ENCODE results near the gene NAT14. TPM values are rescaled to one million over a fixed set of nuclear protein-coding genes. Genes with fewer than 3 reads are reported as not detected.

The NAT14 gene
- total RNA-seq, 1 experiment from 2014 or later: 49.6 TPM

GRCh38 chr19:55465460-55466240 lies 19.3 kb upstream of the NAT14 start:
- no peak for DNase-seq
- Mint-ChIP-seq H3K9me3 (ENCODE audit: low read depth, unreplicated experiment) (no peaks in the 10 kb centered on the region), H3K27ac (ENCODE audit: unreplicated experiment) (no peak overlapping the region), H3K27me3 (ENCODE audit: unreplicated experiment) (peaks cover 69% of the 10 kb centered on the region), H3K36me3 (ENCODE audit: insufficient read depth, unreplicated experiment) (peaks cover 24% of the 10 kb centered on the region), H3K4me3 (ENCODE audit: low read depth, unreplicated experiment) (no peak overlapping the region), H3K4me1 (ENCODE audit: low read depth, unreplicated experiment) (peaks cover 39% of the 10 kb centered on the region)
- no TSS peak for BruUV-seq (replicated peaks)
- intact Hi-C loops (cut with micrococcal nuclease; ENCODE audit: unreplicated experiment): loop anchor here (5.0 kb wide), 1 partner anchor 167 kb away; no protein-coding TSS in a partner anchor
- CTCF ChIA-PET: no interaction called here
- TF ChIP-seq, protein P1, sequence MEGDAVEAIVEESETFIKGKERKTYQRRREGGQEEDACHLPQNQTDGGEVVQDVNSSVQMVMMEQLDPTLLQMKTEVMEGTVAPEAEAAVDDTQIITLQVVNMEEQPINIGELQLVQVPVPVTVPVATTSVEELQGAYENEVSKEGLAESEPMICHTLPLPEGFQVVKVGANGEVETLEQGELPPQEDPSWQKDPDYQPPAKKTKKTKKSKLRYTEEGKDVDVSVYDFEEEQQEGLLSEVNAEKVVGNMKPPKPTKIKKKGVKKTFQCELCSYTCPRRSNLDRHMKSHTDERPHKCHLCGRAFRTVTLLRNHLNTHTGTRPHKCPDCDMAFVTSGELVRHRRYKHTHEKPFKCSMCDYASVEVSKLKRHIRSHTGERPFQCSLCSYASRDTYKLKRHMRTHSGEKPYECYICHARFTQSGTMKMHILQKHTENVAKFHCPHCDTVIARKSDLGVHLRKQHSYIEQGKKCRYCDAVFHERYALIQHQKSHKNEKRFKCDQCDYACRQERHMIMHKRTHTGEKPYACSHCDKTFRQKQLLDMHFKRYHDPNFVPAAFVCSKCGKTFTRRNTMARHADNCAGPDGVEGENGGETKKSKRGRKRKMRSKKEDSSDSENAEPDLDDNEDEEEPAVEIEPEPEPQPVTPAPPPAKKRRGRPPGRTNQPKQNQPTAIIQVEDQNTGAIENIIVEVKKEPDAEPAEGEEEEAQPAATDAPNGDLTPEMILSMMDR (IDR thresholded peaks at IDR 0.05; ENCODE audit: unreplicated experiment): no peak

DNA sequence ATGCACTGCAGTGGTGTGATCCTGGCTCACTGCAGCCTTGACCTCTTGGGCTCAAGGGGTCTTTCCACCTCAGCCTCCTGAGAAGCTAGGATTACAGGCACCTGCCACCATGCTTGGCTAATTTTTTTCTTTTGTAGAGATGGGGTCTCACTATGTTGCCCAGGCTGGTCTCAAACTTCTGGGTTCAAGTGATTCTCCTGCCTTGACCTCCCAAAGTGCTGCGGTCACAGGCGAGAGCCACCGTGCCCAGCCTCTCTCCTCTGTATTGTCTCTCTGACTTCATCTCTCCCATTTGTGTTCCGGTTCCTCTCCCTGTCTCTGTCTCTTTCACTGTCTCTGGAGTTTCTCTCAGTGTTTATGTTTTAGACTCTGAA lies 18.8 kb upstream of the NAT14 start:
- intact Hi-C loops (cut with micrococcal nuclease; ENCODE audit: unreplicated experiment): loop anchor here (5.0 kb wide), 1 partner anchor 166 kb away; no protein-coding TSS in a partner anchor
- CTCF ChIA-PET: interaction anchor here (2.1 kb wide), 1 partner anchor 10 kb away, joined by 17 read pairs; the partner anchor contains the start of gene ZNF628
- Mint-ChIP-seq H3K27me3 (ENCODE audit: unreplicated experiment) (peaks cover 66% of the 10 kb centered on the region), H3K36me3 (ENCODE audit: insufficient read depth, unreplicated experiment) (peaks cover 18% of the 10 kb centered on the region), H3K4me3 (ENCODE audit: low read depth, unreplicated experiment) (no peak overlapping the region), H3K9me3 (ENCODE audit: low read depth, unreplicated experiment) (no peaks in the 10 kb centered on the region), H3K27ac (ENCODE audit: unreplicated experiment) (no peak overlapping the region), H3K4me1 (ENCODE audit: low read depth, unreplicated experiment) (peaks cover 42% of the 10 kb centered on the region)
- DNase-seq: no peak
- TF ChIP-seq, protein P1 (IDR thresholded peaks at IDR 0.05; ENCODE audit: unreplicated experiment): no peak
- no TSS peak for BruUV-seq (replicated peaks)

- H3K4me3 Mint-ChIP-seq (ENCODE audit: low read depth, unreplicated experiment): no peak overlapping the region
- H3K27me3 Mint-ChIP-seq (ENCODE audit: unreplicated experiment): peaks cover 54% of the 10 kb centered on the region
- no peaks in the 10 kb centered on the region for H3K9me3 Mint-ChIP-seq (ENCODE audit: low read depth, unreplicated experiment)
- TF ChIP-seq, protein P1 (IDR thresholded peaks at IDR 0.05; ENCODE audit: unreplicated experiment): peak; percentile 99
- peak; percentile 90 for DNase-seq
- BruUV-seq (replicated peaks): no TSS peak
- peaks cover 33% of the 10 kb centered on the region for H3K4me1 Mint-ChIP-seq (ENCODE audit: low read depth, unreplicated experiment)
- intact Hi-C loops (cut with micrococcal nuclease; ENCODE audit: unreplicated experiment): loop anchor here (1.0 to 5.0 kb wide), 2 partner anchors 36 to 165 kb away; no protein-coding TSS in a partner anchor
- peaks cover 6% of the 10 kb centered on the region for H3K36me3 Mint-ChIP-seq (ENCODE audit: insufficient read depth, unreplicated experiment)
- CTCF ChIA-PET: interaction anchor here (0.6 to 2.8 kb wide), 13 partner anchors 8 to 388 kb away, joined by 3 to 25 read pairs (median 4); partner anchors contain the start of genes NAT14, ZNF628 and ZNF784
- H3K27ac Mint-ChIP-seq (ENCODE audit: unreplicated experiment): no peak overlapping the region
Observed at GRCh38 chr19:55467236-55468053, 17.5 kb upstream of the NAT14 start.

- Mint-ChIP-seq H3K4me3 (ENCODE audit: low read depth, unreplicated experiment) (no peak overlapping the region), H3K9me3 (ENCODE audit: low read depth, unreplicated experiment) (no peaks in the 10 kb centered on the region), H3K36me3 (ENCODE audit: insufficient read depth, unreplicated experiment) (peaks cover 5% of the 10 kb centered on the region), H3K27me3 (ENCODE audit: unreplicated experiment) (peaks cover 48% of the 10 kb centered on the region), H3K4me1 (ENCODE audit: low read depth, unreplicated experiment) (peaks cover 30% of the 10 kb centered on the region), H3K27ac (ENCODE audit: unreplicated experiment) (no peak overlapping the region)
- intact Hi-C loops (cut with micrococcal nuclease; ENCODE audit: unreplicated experiment): loop anchor here (1.0 to 5.0 kb wide), 2 partner anchors 35 to 164 kb away; no protein-coding TSS in a partner anchor
- TF ChIP-seq, protein P1 (IDR thresholded peaks at IDR 0.05; ENCODE audit: unreplicated experiment): no peak
- no TSS peak for BruUV-seq (replicated peaks)
- no peak for DNase-seq
- CTCF ChIA-PET: interaction anchor here (0.6 to 2.8 kb wide), 9 partner anchors 8 to 164 kb away, joined by 3 to 25 read pairs (median 4); partner anchors contain the start of genes NAT14 and ZNF628
Observed at GRCh38 chr19:55468054-55468393, 17.0 kb upstream of the NAT14 start.

Measured in Calu3 (cell line).